SK-N-SH treated with all-trans-retinoic acid at 6 μM for 48 hours (cell line): Measurements from ENCODE around the gene PCK1.

Experiments
- ATAC-seq: fragments of 200-7000 bp; cut with Tn5 transposase; 3 replicates; pipeline ENCODE4 v1.9.1; 2020; ENCODE audit warnings: mild to moderate bottlenecking, moderate library complexity
- ARNTL ChIP-seq: fragments of 450-650 bp; formaldehyde crosslinking; IDR thresholded peaks from 2 replicates; pipeline ENCODE4 v1.5.0; 2020; ENCODE audit warnings: low read depth, mild to moderate bottlenecking, moderate library complexity, borderline replicate concordance
- BACH2 ChIP-seq: fragments of 250-450 bp; sonication (Bioruptor Pico); IDR thresholded peaks from 2 replicates; pipeline ENCODE4 v1.9.0; 2021; ENCODE audit warnings: mild to moderate bottlenecking, borderline replicate concordance
- CREB5 ChIP-seq: fragments of 250-450 bp; sonication (Bioruptor Pico); IDR thresholded peaks from 2 replicates; pipeline ENCODE4 v1.5.1; 2020; ENCODE audit warnings: low read depth, mild to moderate bottlenecking, moderate library complexity
- CSRNP3 ChIP-seq: fragments of 250-450 bp; sonication (Bioruptor Pico); IDR thresholded peaks from 2 replicates; pipeline ENCODE4 v1.5.1; 2021; ENCODE audit warnings: mild to moderate bottlenecking, moderate library complexity
- GLIS3 ChIP-seq: fragments of 250-450 bp; sonication (Bioruptor Pico); IDR thresholded peaks from 2 replicates; pipeline ENCODE4 v1.5.0; 2020; ENCODE audit warnings: mild to moderate bottlenecking, moderate library complexity
- ISL1 ChIP-seq: fragments of 250-450 bp; sonication (Bioruptor Pico); IDR thresholded peaks from 2 replicates; pipeline ENCODE4 v2.1.2; 2022; ENCODE audit warnings: mild to moderate bottlenecking, moderate library complexity
- OSR1 ChIP-seq: fragments of 250-450 bp; sonication (Bioruptor Pico); IDR thresholded peaks from 2 replicates; pipeline ENCODE4 v1.8.0; 2022; ENCODE audit warnings: moderate library complexity, mild to moderate bottlenecking, inconsistent platforms
- POU6F1 ChIP-seq: fragments of 250-450 bp; sonication (Bioruptor Pico); IDR thresholded peaks from 2 replicates; pipeline ENCODE4 v1.8.0; 2021; ENCODE audit warnings: low read depth, mild to moderate bottlenecking, moderate library complexity, borderline replicate concordance
- PPARA ChIP-seq: fragments of 250-450 bp; sonication (Bioruptor Pico); IDR thresholded peaks from 2 replicates; pipeline ENCODE4 v1.5.0; 2020; ENCODE audit warnings: mild to moderate bottlenecking, borderline replicate concordance
- RARB ChIP-seq: fragments of 250-450 bp; sonication (Bioruptor Pico); IDR thresholded peaks from 2 replicates; pipeline ENCODE4 v1.8.0; 2021; ENCODE audit warnings: mild to moderate bottlenecking, moderate library complexity
- TCF4 ChIP-seq: fragments of 250-450 bp; sonication (Bioruptor Pico); IDR thresholded peaks from 2 replicates; pipeline ENCODE4 v1.8.0; 2021; ENCODE audit warnings: mild to moderate bottlenecking, moderate library complexity, borderline replicate concordance
- TOX ChIP-seq: fragments of 250-450 bp; sonication (Bioruptor Pico); IDR thresholded peaks from 2 replicates; pipeline ENCODE4 v1.8.0; 2021; ENCODE audit warnings: mild to moderate bottlenecking, moderate library complexity, borderline replicate concordance
- TSHZ2 ChIP-seq: fragments of 250-450 bp; sonication (Bioruptor Pico); IDR thresholded peaks from 2 replicates; pipeline ENCODE4 v1.5.0; 2020; ENCODE audit warnings: mild to moderate bottlenecking, moderate library complexity
- ZC3H10 ChIP-seq: fragments of 250-450 bp; sonication (Bioruptor Pico); IDR thresholded peaks from 2 replicates; pipeline ENCODE4 v1.5.1; 2021; ENCODE audit warnings: mild to moderate bottlenecking, moderate library complexity
- ZFP3 ChIP-seq: fragments of 250-450 bp; sonication (Bioruptor Pico); IDR thresholded peaks from 2 replicates; pipeline ENCODE4 v1.5.0; 2020; ENCODE audit warnings: mild to moderate bottlenecking, moderate library complexity
- ZFP30 ChIP-seq: fragments of 450-650 bp; formaldehyde crosslinking; IDR thresholded peaks from 2 replicates; pipeline ENCODE4 v1.5.0; 2022; ENCODE audit warnings: mild to moderate bottlenecking, moderate library complexity
- ZNF565 ChIP-seq: fragments of 450-650 bp; formaldehyde crosslinking; conservative IDR thresholded peaks from 2 replicates; pipeline ENCODE4 v1.5.0; 2020; ENCODE audit warnings: low read depth, mild to moderate bottlenecking, moderate library complexity
- ZNF8 ChIP-seq: fragments of 450-650 bp; formaldehyde crosslinking; IDR thresholded peaks from 2 replicates; pipeline ENCODE4 v1.5.0; 2020; ENCODE audit warnings: mild to moderate bottlenecking, moderate library complexity

The PCK1 gene

GRCh38 chr20:57570920-57571319 lies 10.0 kb downstream of the PCK1 start:
- TF ChIP-seq ARNTL (CRISPR knock-in tag) (no peak), ZC3H10 (CRISPR knock-in tag) (no peak), GLIS3 (CRISPR knock-in tag) (no peak), ZFP3 (CRISPR knock-in tag) (no peak), TCF4 (CRISPR knock-in tag) (no peak), ZNF565 (CRISPR knock-in tag) (no peak), ZFP30 (CRISPR knock-in tag) (no peak), CREB5 (CRISPR knock-in tag) (no peak), TOX (CRISPR knock-in tag) (no peak)
- no peak for ATAC-seq

- no peak for ATAC-seq
- TF ChIP-seq CSRNP3 (no peak), BACH2 (no peak), POU6F1 (no peak), TCF4 (CRISPR knock-in tag) (no peak), RARB (CRISPR knock-in tag) (no peak), GLIS3 (CRISPR knock-in tag) (no peak), OSR1 (CRISPR knock-in tag) (no peak), PPARA (CRISPR knock-in tag) (no peak), ISL1 (CRISPR knock-in tag) (no peak), ARNTL (CRISPR knock-in tag) (no peak)
Observed at GRCh38 chr20:57571782-57572416, 11.0 kb downstream of the PCK1 start.

- ATAC-seq: no peak
Observed at GRCh38 chr20:57573242-57573641, 12.3 kb downstream of the PCK1 start.

More at GRCh38 chr20:57573242-57573641, 12.3 kb downstream of the PCK1 start:
- TF ChIP-seq GLIS3 (CRISPR knock-in tag) (no peak), CREB5 (CRISPR knock-in tag) (no peak), ARNTL (CRISPR knock-in tag) (no peak), PPARA (CRISPR knock-in tag) (no peak), TSHZ2 (CRISPR knock-in tag) (no peak), RARB (CRISPR knock-in tag) (no peak), ZFP30 (CRISPR knock-in tag) (no peak), ZNF8 (CRISPR knock-in tag) (no peak)
